Activated CD8-positive, alpha-beta memory T cell treated with anti-CD3 and anti-CD28 coated beads, Interleukin-2, amount 50 U/mL, for 1 hour (primary cell): ENCODE results near the gene DPYD.
"Not testable (repeated sequence)": the region's sequence is repeated elsewhere in the genome, so short reads cannot be mapped to it uniquely, and the experiment has no call there.

Experiments used
- DNase-seq: peaks from one replicate; pipeline ENCODE4 v3.0.0-alpha.2; 2020; ENCODE audit errors: extremely low read depth

The DPYD gene

GRCh38 chr1:97364086-97364485 lies 556.7 kb downstream of the DPYD start:
- DNase-seq: no peak

- DNase-seq: no peak
Observed at GRCh38 chr1:97356309-97356708, 564.5 kb downstream of the DPYD start.

GRCh38 chr1:97352936-97353382 lies 567.9 kb downstream of the DPYD start:
- no peak for DNase-seq

GRCh38 chr1:97351846-97352245 lies 569.0 kb downstream of the DPYD start:
- no peak for DNase-seq

- DNase-seq: no peak
Observed at GRCh38 chr1:97350662-97351061, 570.2 kb downstream of the DPYD start.

- no peak for DNase-seq
Observed at GRCh38 chr1:97350241-97350640, 570.6 kb downstream of the DPYD start.

- DNase-seq: not testable (repeated sequence)
Observed at GRCh38 chr1:97349794-97350193, 571.0 kb downstream of the DPYD start.

GRCh38 chr1:97348599-97349265 lies 572.1 kb downstream of the DPYD start:
- DNase-seq: no peak

- no peak for DNase-seq
Observed at GRCh38 chr1:97340951-97341350, 579.9 kb downstream of the DPYD start.

GRCh38 chr1:97338347-97338746 lies 582.5 kb downstream of the DPYD start:
- no peak for DNase-seq

GRCh38 chr1:97337250-97338030 lies 583.4 kb downstream of the DPYD start:
- no peak for DNase-seq

GRCh38 chr1:97334454-97334853 lies 586.4 kb downstream of the DPYD start:
- DNase-seq: no peak

- no peak for DNase-seq
Observed at GRCh38 chr1:97332716-97333115, 588.1 kb downstream of the DPYD start.

- DNase-seq: no peak
Observed at GRCh38 chr1:97331165-97331564, 589.7 kb downstream of the DPYD start.

GRCh38 chr1:97314685-97315084 lies 606.1 kb downstream of the DPYD start:
- DNase-seq: no peak

- no peak for DNase-seq
Observed at GRCh38 chr1:97308131-97308530, 612.7 kb downstream of the DPYD start.

- DNase-seq: no peak
Observed at GRCh38 chr1:97307568-97307967, 613.3 kb downstream of the DPYD start.

GRCh38 chr1:97307151-97307550 lies 613.7 kb downstream of the DPYD start:
- DNase-seq: no peak

GRCh38 chr1:97306504-97306903 lies 614.3 kb downstream of the DPYD start:
- DNase-seq: no peak

- DNase-seq: no peak
Observed at GRCh38 chr1:97304366-97304765, 616.5 kb downstream of the DPYD start.

GRCh38 chr1:97298966-97299365 lies 621.9 kb downstream of the DPYD start:
- DNase-seq: no peak

GRCh38 chr1:97297611-97298010 lies 623.2 kb downstream of the DPYD start:
- no peak for DNase-seq

- DNase-seq: no peak
Observed at GRCh38 chr1:97281962-97282361, 638.9 kb downstream of the DPYD start.
